ENCODE measurements around the gene PRKCA.
"Not testable (repeated sequence)": the region's sequence is repeated elsewhere in the genome, so short reads cannot be mapped to it uniquely, and the experiment has no call there.

The PRKCA gene

GRCh38 chr17:66292353-66292752 lies 10.1 kb upstream of the PRKCA start:
- DNase-seq = no peak

GRCh38 chr17:66296289-66296725 lies 6.1 kb upstream of the PRKCA start:
- no peak for DNase-seq

- not testable (repeated sequence) for DNase-seq
Observed at GRCh38 chr17:66297443-66297842, 5.0 kb upstream of the PRKCA start.

- no peak for DNase-seq
Observed at GRCh38 chr17:66299711-66300110, 2.7 kb upstream of the PRKCA start.

GRCh38 chr17:66300956-66301355 lies 1.5 kb upstream of the PRKCA start:
- no peak for DNase-seq

- DNase-seq = no peak
Observed at GRCh38 chr17:66301367-66301863, 998 bp upstream of the PRKCA start.

- peak; percentile 46 for DNase-seq
Observed at GRCh38 chr17:66302761-66303626, 581 bp downstream of the PRKCA start.

- DNase-seq = peak; percentile 19
Observed at GRCh38 chr17:66304304-66305174, 2.1 kb downstream of the PRKCA start.

- no peak for DNase-seq
Observed at GRCh38 chr17:66306446-66306845, 4.0 kb downstream of the PRKCA start.

- no peak for DNase-seq
Observed at GRCh38 chr17:66307257-66307656, 4.8 kb downstream of the PRKCA start.

- DNase-seq = no peak
Observed at GRCh38 chr17:66308856-66309255, 6.4 kb downstream of the PRKCA start.

- DNase-seq = no peak
Observed at GRCh38 chr17:66309793-66310192, 7.4 kb downstream of the PRKCA start.

- no peak for DNase-seq
Observed at GRCh38 chr17:66310528-66311148, 8.2 kb downstream of the PRKCA start.

- no peak for DNase-seq
Observed at GRCh38 chr17:66312912-66313311, 10.5 kb downstream of the PRKCA start.

- no peak for DNase-seq
Observed at GRCh38 chr17:66313325-66313724, 10.9 kb downstream of the PRKCA start.

- DNase-seq = peak; percentile 32
Observed at GRCh38 chr17:66313995-66314659, 11.7 kb downstream of the PRKCA start.

- DNase-seq = no peak
Observed at GRCh38 chr17:66317629-66318028, 15.2 kb downstream of the PRKCA start.

- no peak for DNase-seq
Observed at GRCh38 chr17:66319226-66319625, 16.8 kb downstream of the PRKCA start.

GRCh38 chr17:66322764-66323163 lies 20.4 kb downstream of the PRKCA start:
- no peak for DNase-seq

GRCh38 chr17:66324381-66325004 lies 22.1 kb downstream of the PRKCA start:
- DNase-seq = not testable (repeated sequence)

- no peak for DNase-seq
Observed at GRCh38 chr17:66326476-66327047, 24.1 kb downstream of the PRKCA start.

GRCh38 chr17:66330646-66331037 lies 28.2 kb downstream of the PRKCA start:
- no peak for DNase-seq
